ENCODE results near the gene ZSWIM6.

The ZSWIM6 gene

DNA sequence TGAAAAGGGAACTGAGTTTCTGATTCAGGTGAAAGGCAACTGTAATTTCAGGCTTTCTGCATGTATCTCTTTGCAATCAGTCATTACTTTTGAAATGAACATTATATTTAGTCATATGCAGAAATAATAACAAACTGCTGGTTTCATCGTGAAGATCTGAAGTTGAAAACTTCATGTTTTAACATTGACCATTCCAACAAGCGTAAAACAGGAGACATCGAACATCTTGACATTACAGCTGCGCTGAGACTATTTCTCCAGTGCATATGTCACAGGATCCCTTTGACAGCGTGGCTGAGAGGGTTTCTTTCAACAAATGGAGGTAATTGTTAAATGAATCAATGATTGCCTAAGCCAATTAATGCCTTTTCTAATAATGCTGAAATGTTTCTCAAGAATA, 38.2 kb upstream of the ZSWIM6 start:
- H3K27me3 ChIP-seq (ENCODE audit: control insufficient read depth, insufficient read depth, low read length): no peaks in the 10 kb centered on the region
- H3K36me3 ChIP-seq (ENCODE audit: control insufficient read depth, insufficient read depth, low read length): no peaks in the 10 kb centered on the region
- no peak overlapping the region for H3K4me3 ChIP-seq (ENCODE audit: low read depth, low read length)
- H3K4me1 ChIP-seq (ENCODE audit: control insufficient read depth, insufficient read depth, low read length): peaks cover 12% of the 10 kb centered on the region; the same call in 1 of the 2 replicates
- no peak overlapping the region for H3K9ac ChIP-seq (ENCODE audit: low read length)
- H3K9me3 ChIP-seq (ENCODE audit: control insufficient read depth, insufficient read depth, low read depth, low read length): no peaks in the 10 kb centered on the region
- no peak overlapping the region for H3K27ac ChIP-seq (ENCODE audit: low read depth, low read length)

DNA sequence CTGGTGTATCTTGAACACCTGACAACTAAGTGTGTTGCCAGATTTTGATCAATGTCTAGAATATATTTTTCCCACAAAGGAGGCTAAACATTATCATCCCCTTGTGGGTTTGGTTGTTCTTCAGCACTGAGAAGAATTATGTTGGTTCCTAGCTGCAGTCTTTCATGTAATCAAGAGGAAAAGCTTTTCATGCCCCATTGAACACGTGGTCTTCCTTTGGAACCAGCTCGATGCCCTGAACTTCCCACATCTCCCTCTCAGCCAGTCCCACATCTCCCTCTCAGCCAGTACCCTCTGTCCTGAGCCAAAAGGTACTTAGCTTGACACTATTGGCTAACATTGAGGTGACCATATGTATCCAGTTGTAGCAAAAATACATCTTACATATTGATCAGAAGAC, 36.7 kb upstream of the ZSWIM6 start:
- Histone ChIP-seq H3K4me3 (ENCODE audit: low read depth, low read length) (no peak overlapping the region), H3K9me3 (ENCODE audit: control insufficient read depth, insufficient read depth, low read depth, low read length) (no peaks in the 10 kb centered on the region), H3K4me1 (ENCODE audit: control insufficient read depth, insufficient read depth, low read length) (peaks cover 5% of the 10 kb centered on the region; the same call in 1 of the 2 replicates), H3K27ac (ENCODE audit: low read depth, low read length) (no peak overlapping the region), H3K36me3 (ENCODE audit: control insufficient read depth, insufficient read depth, low read length) (no peaks in the 10 kb centered on the region), H3K27me3 (ENCODE audit: control insufficient read depth, insufficient read depth, low read length) (no peaks in the 10 kb centered on the region), H3K9ac (ENCODE audit: low read length) (no peak overlapping the region)

DNA sequence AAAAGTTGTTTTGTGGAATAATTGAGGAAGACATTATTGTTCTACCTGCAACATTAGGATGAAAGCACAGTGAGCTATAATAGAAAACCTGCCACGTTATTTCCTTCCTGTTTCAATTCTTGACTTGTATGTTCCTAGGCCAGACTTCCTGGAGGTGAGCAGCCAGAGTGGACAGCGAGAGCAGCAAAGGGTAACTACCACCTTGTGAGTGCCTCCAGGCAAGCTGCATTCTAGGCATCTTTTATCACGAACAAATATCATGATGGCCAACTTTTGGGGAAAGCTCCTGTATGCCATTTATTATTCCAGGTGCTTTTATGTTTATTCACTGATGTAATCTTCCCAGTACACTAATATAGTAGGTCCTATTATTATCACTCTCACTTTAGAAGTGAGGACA, 34.0 kb upstream of the ZSWIM6 start:
- Histone ChIP-seq H3K27me3 (ENCODE audit: control insufficient read depth, insufficient read depth, low read length) (no peaks in the 10 kb centered on the region), H3K4me3 (ENCODE audit: low read depth, low read length) (no peak overlapping the region), H3K36me3 (ENCODE audit: control insufficient read depth, insufficient read depth, low read length) (no peaks in the 10 kb centered on the region), H3K4me1 (ENCODE audit: control insufficient read depth, insufficient read depth, low read length) (peaks cover 16% of the 10 kb centered on the region), H3K27ac (ENCODE audit: low read depth, low read length) (no peak overlapping the region), H3K9ac (ENCODE audit: low read length) (no peak overlapping the region), H3K9me3 (ENCODE audit: control insufficient read depth, insufficient read depth, low read depth, low read length) (no peaks in the 10 kb centered on the region)

DNA sequence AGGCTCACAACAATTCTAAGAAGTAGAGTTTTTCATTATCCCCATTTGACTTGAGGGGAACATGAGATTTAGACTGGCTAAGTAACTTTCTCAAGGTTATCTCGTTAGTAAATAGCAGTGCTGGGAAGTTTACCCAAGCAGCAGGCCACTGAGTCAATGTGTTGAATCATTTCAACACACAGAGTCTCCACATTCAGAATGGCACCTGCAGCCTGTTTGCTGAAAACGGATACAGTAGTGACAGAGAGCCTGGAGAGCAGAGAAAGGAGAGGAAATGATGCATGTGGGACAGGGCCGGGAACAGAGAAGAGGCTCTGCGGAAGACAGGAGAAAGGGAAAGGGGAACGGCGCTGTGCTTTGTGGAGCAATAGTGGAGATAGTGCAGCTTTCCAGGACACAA, 33.5 kb upstream of the ZSWIM6 start:
- H3K9ac ChIP-seq (ENCODE audit: low read length): no peak overlapping the region
- H3K4me3 ChIP-seq (ENCODE audit: low read depth, low read length): no peak overlapping the region
- H3K27me3 ChIP-seq (ENCODE audit: control insufficient read depth, insufficient read depth, low read length): no peaks in the 10 kb centered on the region
- no peaks in the 10 kb centered on the region for H3K9me3 ChIP-seq (ENCODE audit: control insufficient read depth, insufficient read depth, low read depth, low read length)
- no peak overlapping the region for H3K27ac ChIP-seq (ENCODE audit: low read depth, low read length)
- H3K4me1 ChIP-seq (ENCODE audit: control insufficient read depth, insufficient read depth, low read length): peaks cover 16% of the 10 kb centered on the region
- H3K36me3 ChIP-seq (ENCODE audit: control insufficient read depth, insufficient read depth, low read length): no peaks in the 10 kb centered on the region

DNA sequence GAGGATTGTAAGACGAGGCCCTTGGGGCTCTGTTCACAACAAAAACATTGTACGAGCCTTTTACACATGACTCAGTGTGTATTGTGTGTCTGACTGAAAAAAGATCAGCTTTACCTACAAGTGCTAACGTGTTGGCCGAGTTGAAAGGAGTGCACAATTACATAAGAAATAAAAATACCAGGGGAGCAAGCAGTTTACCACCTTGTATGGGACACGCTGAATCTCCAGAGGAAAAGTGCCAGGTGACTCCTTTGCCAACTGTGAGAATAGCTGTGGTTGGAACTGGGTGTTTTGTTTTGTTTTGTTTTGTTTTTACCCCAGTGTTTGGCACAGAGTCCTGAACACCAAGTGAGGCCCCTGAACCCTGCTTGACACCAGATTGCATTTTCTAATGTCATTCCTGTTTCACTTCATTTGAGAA, 32.8 kb upstream of the ZSWIM6 start:
- H3K27me3 ChIP-seq (ENCODE audit: control insufficient read depth, insufficient read depth, low read length): no peaks in the 10 kb centered on the region
- H3K9me3 ChIP-seq (ENCODE audit: control insufficient read depth, insufficient read depth, low read depth, low read length): no peaks in the 10 kb centered on the region
- no peak overlapping the region for H3K9ac ChIP-seq (ENCODE audit: low read length)
- H3K4me1 ChIP-seq (ENCODE audit: control insufficient read depth, insufficient read depth, low read length): peaks cover 16% of the 10 kb centered on the region
- no peak overlapping the region for H3K4me3 ChIP-seq (ENCODE audit: low read depth, low read length)
- H3K27ac ChIP-seq (ENCODE audit: low read depth, low read length): no peak overlapping the region
- no peaks in the 10 kb centered on the region for H3K36me3 ChIP-seq (ENCODE audit: control insufficient read depth, insufficient read depth, low read length)

DNA sequence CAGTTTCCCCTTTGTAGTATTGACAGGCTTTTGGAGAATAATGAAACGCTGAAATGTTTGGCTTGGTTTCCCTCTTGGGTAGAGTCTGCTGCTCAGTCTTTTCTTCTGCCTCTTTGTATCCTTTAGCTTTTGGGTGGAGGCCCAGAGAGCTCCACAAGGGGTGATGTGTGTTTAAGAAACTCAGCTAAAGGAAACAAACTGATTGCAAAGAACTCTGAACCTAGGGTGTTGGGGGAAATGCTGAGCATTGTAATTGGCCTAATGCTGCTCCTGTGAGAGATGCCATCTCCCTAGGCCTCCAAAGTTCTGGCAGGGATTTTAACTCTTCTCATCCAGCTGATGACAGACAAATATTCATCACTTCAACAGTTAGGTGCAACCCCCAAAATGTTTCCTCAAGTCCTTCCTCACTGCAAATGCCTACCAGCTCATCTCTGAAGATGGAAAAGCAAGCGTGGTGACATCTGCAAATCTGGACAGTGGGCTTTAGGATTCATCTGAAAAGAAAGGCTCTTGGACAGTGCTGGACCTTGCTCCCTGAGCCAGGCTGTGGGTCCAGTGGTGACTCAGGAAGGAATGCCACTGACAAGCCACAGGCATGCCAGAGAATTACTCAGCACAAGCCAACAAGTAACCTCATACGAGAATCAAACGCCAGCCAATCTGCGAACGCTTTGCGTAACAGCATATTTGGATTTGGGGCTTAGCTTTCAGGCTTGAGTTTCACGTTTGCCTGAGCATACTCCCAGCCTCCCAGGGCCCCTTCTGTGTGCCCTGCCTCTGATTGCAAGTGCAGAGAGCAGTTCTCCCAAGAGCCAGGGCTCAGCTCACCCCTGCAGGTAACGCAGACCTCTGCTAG, 30.5 kb upstream of the ZSWIM6 start:
- H3K27ac ChIP-seq (ENCODE audit: low read depth, low read length): no peak overlapping the region
- no peaks in the 10 kb centered on the region for H3K9me3 ChIP-seq (ENCODE audit: control insufficient read depth, insufficient read depth, low read depth, low read length)
- H3K9ac ChIP-seq (ENCODE audit: low read length): no peak overlapping the region
- no peaks in the 10 kb centered on the region for H3K27me3 ChIP-seq (ENCODE audit: control insufficient read depth, insufficient read depth, low read length)
- peaks cover 19% of the 10 kb centered on the region for H3K4me1 ChIP-seq (ENCODE audit: control insufficient read depth, insufficient read depth, low read length)
- H3K4me3 ChIP-seq (ENCODE audit: low read depth, low read length): no peak overlapping the region
- no peaks in the 10 kb centered on the region for H3K36me3 ChIP-seq (ENCODE audit: control insufficient read depth, insufficient read depth, low read length)

DNA sequence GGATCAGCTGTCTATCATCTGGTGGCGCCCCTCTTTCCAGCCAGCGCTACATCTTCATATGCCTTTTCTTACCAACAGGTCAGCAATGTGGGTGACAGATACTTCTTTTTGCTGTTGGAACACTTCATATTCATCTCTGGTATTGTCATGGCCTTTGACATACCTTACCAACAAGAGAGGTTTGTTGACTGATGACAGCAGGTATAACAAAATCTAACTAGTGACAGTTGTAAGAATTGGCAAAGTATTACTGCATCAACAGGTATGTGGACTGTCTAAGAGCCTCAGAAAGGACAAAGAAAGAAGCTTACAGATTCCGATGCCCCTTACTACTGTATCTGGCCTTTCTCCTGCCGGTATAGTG, 29.9 kb upstream of the ZSWIM6 start:
- Histone ChIP-seq H3K4me1 (ENCODE audit: control insufficient read depth, insufficient read depth, low read length) (peaks cover 19% of the 10 kb centered on the region), H3K9me3 (ENCODE audit: control insufficient read depth, insufficient read depth, low read depth, low read length) (no peaks in the 10 kb centered on the region), H3K4me3 (ENCODE audit: low read depth, low read length) (no peak overlapping the region), H3K36me3 (ENCODE audit: control insufficient read depth, insufficient read depth, low read length) (no peaks in the 10 kb centered on the region), H3K9ac (ENCODE audit: low read length) (no peak overlapping the region), H3K27me3 (ENCODE audit: control insufficient read depth, insufficient read depth, low read length) (0 out of 2 replicates have a peak, but pooled peaks cover 5% of the 10 kb centered on the region), H3K27ac (ENCODE audit: low read depth, low read length) (no peak overlapping the region)

DNA sequence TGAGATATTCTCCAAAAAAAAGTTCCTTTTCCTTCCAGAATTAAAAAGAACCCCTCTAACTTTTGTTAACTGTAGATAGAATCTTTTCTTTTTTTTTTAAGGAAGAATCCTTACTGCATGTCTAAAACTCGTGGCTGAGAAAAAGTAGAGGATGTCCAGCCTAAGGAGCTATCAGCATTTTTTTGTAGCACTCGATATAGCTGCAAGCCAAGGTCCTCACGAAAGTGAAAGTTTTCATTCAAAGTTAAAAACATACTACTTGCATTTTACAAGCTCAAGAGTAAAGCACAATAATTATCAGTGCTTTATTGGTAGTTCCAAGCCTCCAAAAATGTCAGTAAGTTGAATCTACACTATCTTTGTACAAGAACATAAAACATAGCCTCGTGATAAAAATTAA, 28.7 kb upstream of the ZSWIM6 start:
- H3K27me3 ChIP-seq (ENCODE audit: control insufficient read depth, insufficient read depth, low read length): 0 out of 2 replicates have a peak, but pooled peaks cover 11% of the 10 kb centered on the region
- no peak overlapping the region for H3K4me3 ChIP-seq (ENCODE audit: low read depth, low read length)
- no peaks in the 10 kb centered on the region for H3K36me3 ChIP-seq (ENCODE audit: control insufficient read depth, insufficient read depth, low read length)
- no peaks in the 10 kb centered on the region for H3K9me3 ChIP-seq (ENCODE audit: control insufficient read depth, insufficient read depth, low read depth, low read length)
- no peak overlapping the region for H3K9ac ChIP-seq (ENCODE audit: low read length)
- H3K4me1 ChIP-seq (ENCODE audit: control insufficient read depth, insufficient read depth, low read length): peaks cover 19% of the 10 kb centered on the region
- H3K27ac ChIP-seq (ENCODE audit: low read depth, low read length): no peak overlapping the region

- Histone ChIP-seq H3K27ac (ENCODE audit: low read depth, low read length) (no peak overlapping the region), H3K36me3 (ENCODE audit: control insufficient read depth, insufficient read depth, low read length) (no peaks in the 10 kb centered on the region), H3K4me1 (ENCODE audit: control insufficient read depth, insufficient read depth, low read length) (peaks cover 19% of the 10 kb centered on the region), H3K9ac (ENCODE audit: low read length) (no peak overlapping the region), H3K9me3 (ENCODE audit: control insufficient read depth, insufficient read depth, low read depth, low read length) (no peaks in the 10 kb centered on the region), H3K27me3 (ENCODE audit: control insufficient read depth, insufficient read depth, low read length) (peaks cover 23% of the 10 kb centered on the region), H3K4me3 (ENCODE audit: low read depth, low read length) (no peak overlapping the region)
Observed at GRCh38 chr5:61304590-61305381, 27.3 kb upstream of the ZSWIM6 start.

GRCh38 chr5:61306531-61307131, 25.4 kb upstream of the ZSWIM6 start:
- H3K4me1 ChIP-seq (ENCODE audit: control insufficient read depth, insufficient read depth, low read length): peaks cover 8% of the 10 kb centered on the region
- H3K36me3 ChIP-seq (ENCODE audit: control insufficient read depth, insufficient read depth, low read length): no peaks in the 10 kb centered on the region
- H3K9ac ChIP-seq (ENCODE audit: low read length): no peak overlapping the region
- H3K9me3 ChIP-seq (ENCODE audit: control insufficient read depth, insufficient read depth, low read depth, low read length): no peaks in the 10 kb centered on the region
- peaks cover 38% of the 10 kb centered on the region for H3K27me3 ChIP-seq (ENCODE audit: control insufficient read depth, insufficient read depth, low read length)
- H3K27ac ChIP-seq (ENCODE audit: low read depth, low read length): no peak overlapping the region
- H3K4me3 ChIP-seq (ENCODE audit: low read depth, low read length): no peak overlapping the region

GRCh38 chr5:61307191-61307590, 24.9 kb upstream of the ZSWIM6 start:
- peaks cover 3% of the 10 kb centered on the region; the same call in 1 of the 2 replicates for H3K4me1 ChIP-seq (ENCODE audit: control insufficient read depth, insufficient read depth, low read length)
- H3K9me3 ChIP-seq (ENCODE audit: control insufficient read depth, insufficient read depth, low read depth, low read length): no peaks in the 10 kb centered on the region
- no peak overlapping the region for H3K4me3 ChIP-seq (ENCODE audit: low read depth, low read length)
- no peaks in the 10 kb centered on the region for H3K36me3 ChIP-seq (ENCODE audit: control insufficient read depth, insufficient read depth, low read length)
- H3K27me3 ChIP-seq (ENCODE audit: control insufficient read depth, insufficient read depth, low read length): peaks cover 44% of the 10 kb centered on the region
- no peak overlapping the region for H3K9ac ChIP-seq (ENCODE audit: low read length)
- H3K27ac ChIP-seq (ENCODE audit: low read depth, low read length): no peak overlapping the region
